Measurements from ENCODE around the gene CD300E. TPM values are rescaled to one million over a fixed set of nuclear protein-coding genes. Genes with fewer than 3 reads are reported as not detected.

CD300E gene
- total RNA-seq, 4 donors from 2014 or later, result 0.15 to 0.53 (median 0.18) TPM

DNA sequence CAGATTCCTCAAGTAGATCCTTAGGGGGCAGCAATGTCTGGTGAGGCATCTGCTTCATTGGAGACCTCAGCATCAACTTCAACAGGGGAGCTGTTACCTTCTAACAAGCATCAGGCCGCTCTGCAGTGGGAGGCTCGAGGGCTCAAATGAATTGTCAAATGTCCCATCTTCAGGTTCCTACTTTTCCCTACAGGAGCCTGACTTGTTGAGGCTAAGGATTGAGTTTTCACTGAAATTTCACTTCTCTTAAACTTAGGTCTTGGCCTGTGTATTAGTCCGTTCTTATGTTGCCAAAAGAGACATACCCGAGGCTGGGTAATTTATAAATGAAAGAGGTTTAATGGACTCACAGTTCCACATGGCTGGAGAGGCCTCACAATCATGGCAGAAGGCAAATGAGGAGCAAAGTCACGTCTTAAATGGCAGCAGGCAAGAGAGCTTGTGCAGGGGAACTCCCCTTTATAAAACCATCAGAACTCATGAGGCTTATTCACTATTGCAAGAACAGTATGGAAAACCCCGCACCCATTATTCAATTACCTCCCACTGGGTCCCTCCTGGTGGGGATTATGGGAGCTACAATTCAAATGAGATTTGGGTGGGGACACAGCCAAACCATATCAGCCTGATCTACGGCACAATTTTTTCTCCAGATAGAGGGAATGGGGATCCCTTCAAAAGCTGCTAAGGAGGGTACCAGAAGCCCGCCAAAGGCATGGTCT, 26.3 kb downstream of the CD300E start:
- WGBS, 2 donors, result 63 to 76% methylated on average over 6 to 8 of the region's 8 CpGs
- no peak for TF ChIP-seq POLR2A (IDR thresholded peaks at IDR 0.05)
- TF ChIP-seq, protein P1, sequence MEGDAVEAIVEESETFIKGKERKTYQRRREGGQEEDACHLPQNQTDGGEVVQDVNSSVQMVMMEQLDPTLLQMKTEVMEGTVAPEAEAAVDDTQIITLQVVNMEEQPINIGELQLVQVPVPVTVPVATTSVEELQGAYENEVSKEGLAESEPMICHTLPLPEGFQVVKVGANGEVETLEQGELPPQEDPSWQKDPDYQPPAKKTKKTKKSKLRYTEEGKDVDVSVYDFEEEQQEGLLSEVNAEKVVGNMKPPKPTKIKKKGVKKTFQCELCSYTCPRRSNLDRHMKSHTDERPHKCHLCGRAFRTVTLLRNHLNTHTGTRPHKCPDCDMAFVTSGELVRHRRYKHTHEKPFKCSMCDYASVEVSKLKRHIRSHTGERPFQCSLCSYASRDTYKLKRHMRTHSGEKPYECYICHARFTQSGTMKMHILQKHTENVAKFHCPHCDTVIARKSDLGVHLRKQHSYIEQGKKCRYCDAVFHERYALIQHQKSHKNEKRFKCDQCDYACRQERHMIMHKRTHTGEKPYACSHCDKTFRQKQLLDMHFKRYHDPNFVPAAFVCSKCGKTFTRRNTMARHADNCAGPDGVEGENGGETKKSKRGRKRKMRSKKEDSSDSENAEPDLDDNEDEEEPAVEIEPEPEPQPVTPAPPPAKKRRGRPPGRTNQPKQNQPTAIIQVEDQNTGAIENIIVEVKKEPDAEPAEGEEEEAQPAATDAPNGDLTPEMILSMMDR (IDR thresholded peaks at IDR 0.05), result no peak
- peaks cover 0 to 25% (median 0%) of the 10 kb centered on the region in 3 donors for H3K4me1 ChIP-seq
- H3K36me3 ChIP-seq, result no peaks in the 10 kb centered on the region
- intact Hi-C loops (cut with DNase I), result no loop called here
- no peak overlapping the region for H3K4me3 ChIP-seq
- H3K9me3 ChIP-seq, result no peaks in the 10 kb centered on the region
- H3K27me3 ChIP-seq, result peaks cover 0 to 65% (median 0%) of the 10 kb centered on the region in 4 donors
- DNase-seq, result no peak
- H3K27ac ChIP-seq, result no peak overlapping the region

DNA sequence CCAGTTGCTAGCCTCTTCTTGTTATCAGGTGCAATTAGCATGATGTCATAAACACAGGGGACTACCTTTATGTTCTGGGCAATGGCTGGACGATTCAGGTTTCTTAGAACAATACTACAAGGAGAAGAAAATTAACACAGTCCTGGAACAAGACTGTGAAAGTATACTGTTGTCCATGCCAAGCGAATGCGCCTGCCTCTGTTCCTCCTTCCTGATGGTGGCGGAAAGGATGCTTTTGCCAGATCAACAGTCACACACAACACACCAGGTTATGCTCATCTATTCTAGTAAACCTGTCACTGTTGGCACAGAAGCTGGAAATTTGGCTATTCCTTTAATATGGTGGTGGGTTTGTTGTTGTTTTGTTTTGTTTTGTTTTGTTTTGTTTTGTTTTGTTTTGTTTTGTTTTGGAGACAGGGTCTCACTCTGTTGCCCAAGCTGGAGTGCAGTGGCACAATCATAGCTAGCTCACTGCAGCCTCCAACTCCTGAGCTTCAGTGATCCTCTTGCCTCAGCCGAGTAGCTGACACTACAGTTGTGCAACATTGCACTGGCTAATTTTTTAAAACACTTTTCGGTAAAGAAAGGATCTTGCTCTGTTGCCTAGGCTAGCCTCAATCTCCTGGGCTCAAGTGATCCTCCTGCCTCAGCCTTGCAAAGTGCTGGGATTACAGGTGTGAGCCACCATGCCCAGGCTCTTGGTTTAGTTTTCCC, 28.3 kb downstream of the CD300E start:
- no peak for DNase-seq
- H3K4me3 ChIP-seq, result no peak overlapping the region
- H3K27ac ChIP-seq, result no peak overlapping the region
- 69 to 72% methylated on average over 6 of the region's 6 CpGs for WGBS, 2 donors
- intact Hi-C loops (cut with DNase I), result no loop called here
- H3K9me3 ChIP-seq, result no peaks in the 10 kb centered on the region
- H3K27me3 ChIP-seq, result peaks cover 0 to 68% (median 0%) of the 10 kb centered on the region in 4 donors
- H3K4me1 ChIP-seq, result peaks cover 0 to 16% (median 0%) of the 10 kb centered on the region in 3 donors
- H3K36me3 ChIP-seq, result no peaks in the 10 kb centered on the region
- TF ChIP-seq POLR2A (IDR thresholded peaks at IDR 0.05), result no peak
- TF ChIP-seq, protein P1 (IDR thresholded peaks at IDR 0.05), result no peak

DNA sequence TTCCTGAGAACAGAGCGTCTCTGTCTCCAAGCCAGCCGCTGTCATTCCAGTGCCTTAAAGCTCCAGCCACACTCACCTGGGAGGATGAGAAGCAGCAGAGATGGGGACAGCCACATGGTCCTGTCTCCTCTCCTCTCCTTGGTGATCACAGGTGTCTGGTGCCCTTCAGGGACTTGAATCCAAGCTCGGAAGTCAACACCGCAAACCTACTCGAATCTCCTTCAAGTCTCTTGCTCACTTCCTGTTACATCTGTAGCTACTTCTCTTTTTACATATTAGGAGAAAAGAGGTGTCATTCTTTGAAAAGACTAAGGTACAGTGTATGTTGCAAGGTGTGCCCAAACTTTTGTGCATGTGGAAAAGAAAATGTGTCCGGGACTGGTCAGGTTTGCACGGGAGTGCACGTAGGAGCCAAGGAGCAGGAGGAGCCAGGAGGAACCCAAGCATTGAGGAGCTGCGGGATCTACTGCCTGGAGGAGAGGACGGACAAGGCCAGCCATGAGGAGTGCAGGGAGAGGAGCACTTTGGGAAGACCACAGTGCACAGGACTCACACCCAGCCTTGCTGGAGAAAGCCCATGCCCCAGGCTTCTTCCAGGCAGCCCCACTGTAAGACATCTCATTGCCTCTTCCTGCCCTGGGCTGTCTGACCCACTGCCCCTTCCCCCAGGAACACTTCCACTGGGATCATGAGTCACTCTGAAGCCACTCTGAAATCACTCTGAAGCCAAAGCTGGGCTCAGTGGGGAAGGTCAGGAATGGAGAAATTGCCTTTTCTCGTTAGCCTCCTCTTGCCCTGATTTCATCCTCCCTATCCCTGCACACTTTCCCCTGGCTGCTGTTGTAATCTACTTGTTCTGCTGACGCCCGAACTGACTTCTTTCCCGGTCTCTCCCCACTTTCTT, 31.2 kb downstream of the CD300E start, which contains the start of gene CD300LD:
Gene CD300LD, minus strand, starts transcription at position 197 of the 904 bp plus-strand sequence. Its CDS starts 81 bp downstream, at position 116.
- intact Hi-C loops (cut with DNase I), result no loop called here
- no peaks in the 10 kb centered on the region for H3K36me3 ChIP-seq
- H3K27ac ChIP-seq, result no peak within 1 kb of the TSS
- no peaks in the 10 kb centered on the region for H3K4me1 ChIP-seq
- H3K4me3 ChIP-seq, result no peak within 1 kb of the TSS
- no peak for DNase-seq
- H3K9me3 ChIP-seq, result no peaks in the 10 kb centered on the region
- TF ChIP-seq, protein P1 (IDR thresholded peaks at IDR 0.05), result no peak
- no peak for TF ChIP-seq POLR2A (IDR thresholded peaks at IDR 0.05)
- peaks cover 0 to 69% (median 0%) of the 10 kb centered on the region in 4 donors for H3K27me3 ChIP-seq
- WGBS, 2 donors, result 62 to 65% methylated on average over 13 to 14 of the region's 14 CpGs

DNA sequence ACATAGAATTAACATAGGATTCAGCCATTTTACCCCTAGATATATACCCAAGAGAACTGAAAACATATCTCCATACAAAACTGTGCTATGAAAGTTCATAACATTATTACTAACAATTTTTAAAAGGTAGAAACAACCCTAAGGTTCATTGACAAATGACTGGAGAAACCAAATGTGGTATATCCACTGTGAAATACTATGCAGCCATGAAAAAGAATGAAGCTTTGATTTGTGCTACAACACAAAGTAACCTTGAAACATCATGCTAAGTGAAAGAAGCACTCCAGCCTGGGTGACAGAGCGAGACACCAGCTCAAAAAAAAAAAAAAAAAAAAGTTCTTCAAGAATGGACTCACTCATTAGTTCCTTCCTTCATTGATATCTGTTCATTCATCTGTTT, 32.0 kb downstream of the CD300E start:
- H3K4me1 ChIP-seq, result no peaks in the 10 kb centered on the region
- TF ChIP-seq POLR2A (IDR thresholded peaks at IDR 0.05), result no peak
- TF ChIP-seq, protein P1 (IDR thresholded peaks at IDR 0.05), result no peak
- no peak overlapping the region for H3K4me3 ChIP-seq
- H3K27ac ChIP-seq, result no peak overlapping the region
- intact Hi-C loops (cut with DNase I), result no loop called here
- peaks cover 0 to 69% (median 0%) of the 10 kb centered on the region in 4 donors for H3K27me3 ChIP-seq
- no peak for DNase-seq
- no peaks in the 10 kb centered on the region for H3K36me3 ChIP-seq
- H3K9me3 ChIP-seq, result no peaks in the 10 kb centered on the region
- whole genome bisulfite sequencing, 2 donors, result 46 to 77% methylated on average over 1 of the region's 1 CpG
